NB4 (cell line): ENCODE data around the gene ASIC2.

Experiments
- MYC ChIP-seq: IDR thresholded peaks from 2 replicates; pipeline ENCODE4 v1.6.1; 2011; ENCODE audit warnings: low read depth, low read length
- POLR2A ChIP-seq: IDR thresholded peaks from 2 replicates; pipeline ENCODE4 v1.6.1; 2011; ENCODE audit warnings: mild to moderate bottlenecking; ENCODE audit not compliant: insufficient read length; ENCODE audit errors: extremely low read depth
- TF ChIP-seq, protein P1 (sequence below): IDR thresholded peaks from one replicate; pipeline ENCODE4 v1.5.1; 2012; ENCODE audit warnings: low read depth, low read length
- TF ChIP-seq, protein P2 (sequence below): IDR thresholded peaks from 2 replicates; pipeline ENCODE4 v1.6.1; 2011; ENCODE audit warnings: low read depth, low read length

- no peak for TF ChIP-seq POLR2A
- TF ChIP-seq, protein P1, sequence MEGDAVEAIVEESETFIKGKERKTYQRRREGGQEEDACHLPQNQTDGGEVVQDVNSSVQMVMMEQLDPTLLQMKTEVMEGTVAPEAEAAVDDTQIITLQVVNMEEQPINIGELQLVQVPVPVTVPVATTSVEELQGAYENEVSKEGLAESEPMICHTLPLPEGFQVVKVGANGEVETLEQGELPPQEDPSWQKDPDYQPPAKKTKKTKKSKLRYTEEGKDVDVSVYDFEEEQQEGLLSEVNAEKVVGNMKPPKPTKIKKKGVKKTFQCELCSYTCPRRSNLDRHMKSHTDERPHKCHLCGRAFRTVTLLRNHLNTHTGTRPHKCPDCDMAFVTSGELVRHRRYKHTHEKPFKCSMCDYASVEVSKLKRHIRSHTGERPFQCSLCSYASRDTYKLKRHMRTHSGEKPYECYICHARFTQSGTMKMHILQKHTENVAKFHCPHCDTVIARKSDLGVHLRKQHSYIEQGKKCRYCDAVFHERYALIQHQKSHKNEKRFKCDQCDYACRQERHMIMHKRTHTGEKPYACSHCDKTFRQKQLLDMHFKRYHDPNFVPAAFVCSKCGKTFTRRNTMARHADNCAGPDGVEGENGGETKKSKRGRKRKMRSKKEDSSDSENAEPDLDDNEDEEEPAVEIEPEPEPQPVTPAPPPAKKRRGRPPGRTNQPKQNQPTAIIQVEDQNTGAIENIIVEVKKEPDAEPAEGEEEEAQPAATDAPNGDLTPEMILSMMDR: no peak
- TF ChIP-seq MYC: no peak
- TF ChIP-seq, protein P2, sequence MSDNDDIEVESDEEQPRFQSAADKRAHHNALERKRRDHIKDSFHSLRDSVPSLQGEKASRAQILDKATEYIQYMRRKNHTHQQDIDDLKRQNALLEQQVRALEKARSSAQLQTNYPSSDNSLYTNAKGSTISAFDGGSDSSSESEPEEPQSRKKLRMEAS: no peak
Observed at GRCh38 chr17:33014751-33015150, 278.3 kb downstream of the ASIC2 start.
